Stimulated activated CD4-positive, alpha-beta T cell treated with anti-CD3 and anti-CD28 coated beads, Interleukin-2, amount 100 ng/mL, for 48 hours (primary cell): Measurements from ENCODE around the gene PCDHGA1.
A peak's percentile ranks its signal among the peaks of the same experiment; 100 is the strongest.

Experiments used
- DNase-seq, 2 donors: peaks; one replicate each; pipeline ENCODE4 v3.0.0-alpha.2; 2020

PCDHGA1 gene

GRCh38 chr5:141547921-141548320 lies 217.6 kb downstream of the PCDHGA1 start:
- no peak for DNase-seq

- peak; percentile 72 for DNase-seq
Observed at GRCh38 chr5:141557681-141558136, 227.4 kb downstream of the PCDHGA1 start.

- no peak for DNase-seq
Observed at GRCh38 chr5:141558150-141558549, 227.8 kb downstream of the PCDHGA1 start.

- DNase-seq = no peak
Observed at GRCh38 chr5:141559461-141559860, 229.1 kb downstream of the PCDHGA1 start.

- no peak for DNase-seq
Observed at GRCh38 chr5:141560151-141560550, 229.8 kb downstream of the PCDHGA1 start.

GRCh38 chr5:141560725-141561483 lies 230.6 kb downstream of the PCDHGA1 start:
- DNase-seq = no peak
